HG03432 (cell line): ENCODE measurements around the gene TMPRSS15.

Experiments
- ATAC-seq: cut with Tn5 transposase; IDR thresholded peaks from one replicate; pipeline ENCODE4 v1.9.1; 2021; ENCODE audit warnings: mild to moderate bottlenecking, moderate library complexity; ENCODE audit not compliant: unreplicated experiment

TMPRSS15 gene

GRCh38 chr21:18248171-18248570 is 155.4 kb downstream of the TMPRSS15 start:
- no peak for ATAC-seq

GRCh38 chr21:18245464-18245967 is 158.1 kb downstream of the TMPRSS15 start:
- ATAC-seq: no peak

DNA sequence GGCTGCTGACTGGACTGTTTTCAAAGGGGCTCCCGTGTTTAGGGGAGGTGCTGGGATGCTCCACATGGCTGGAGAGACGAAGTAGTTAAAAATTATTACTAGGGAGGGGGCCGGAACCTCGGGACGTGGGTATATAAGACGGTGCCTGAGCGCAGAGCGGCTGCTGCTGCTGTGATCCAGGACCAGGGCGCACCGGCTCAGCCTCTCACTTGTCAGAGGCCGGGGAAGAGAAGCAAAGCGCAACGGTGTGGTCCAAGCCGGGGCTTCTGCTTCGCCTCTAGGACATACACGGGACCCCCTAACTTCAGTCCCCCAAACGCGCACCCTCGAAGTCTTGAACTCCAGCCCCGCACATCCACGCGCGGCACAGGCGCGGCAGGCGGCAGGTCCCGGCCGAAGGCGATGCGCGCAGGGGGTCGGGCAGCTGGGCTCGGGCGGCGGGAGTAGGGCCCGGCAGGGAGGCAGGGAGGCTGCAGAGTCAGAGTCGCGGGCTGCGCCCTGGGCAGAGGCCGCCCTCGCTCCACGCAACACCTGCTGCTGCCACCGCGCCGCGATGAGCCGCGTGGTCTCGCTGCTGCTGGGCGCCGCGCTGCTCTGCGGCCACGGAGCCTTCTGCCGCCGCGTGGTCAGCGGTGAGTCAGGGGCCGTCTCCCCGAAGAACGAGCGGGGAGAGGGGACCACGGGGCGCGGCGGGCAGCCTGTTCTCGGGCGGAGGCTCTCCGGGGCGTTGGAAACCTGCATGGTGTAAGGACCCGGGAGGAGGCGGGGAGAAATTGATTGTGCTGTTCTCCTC is 158.7 kb downstream of the TMPRSS15 start, which contains the start of gene CHODL:
CHODL (plus strand) TSS at position 163 of the 793 bp plus-strand sequence; CDS start at position 554, 391 bp downstream.
- ATAC-seq: no peak

DNA sequence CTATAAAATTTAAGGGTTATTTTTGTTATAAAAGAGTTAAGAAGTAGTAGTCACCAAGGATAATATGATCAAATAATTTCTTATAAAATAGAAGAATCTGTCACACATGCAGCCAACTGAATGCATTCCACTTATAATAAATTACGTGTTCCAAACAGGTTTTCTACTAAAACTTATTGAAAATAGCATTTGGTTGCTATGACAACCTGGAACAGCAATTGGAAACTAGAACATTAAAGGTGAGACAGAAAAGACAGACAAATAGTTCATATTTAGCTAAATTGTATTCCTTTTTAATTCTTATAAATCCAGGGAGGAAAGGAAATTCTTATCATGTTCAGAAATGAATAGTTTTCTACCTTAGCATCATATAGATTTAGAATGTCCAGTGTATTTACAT is 168.0 kb downstream of the TMPRSS15 start:
- ATAC-seq: no peak

DNA sequence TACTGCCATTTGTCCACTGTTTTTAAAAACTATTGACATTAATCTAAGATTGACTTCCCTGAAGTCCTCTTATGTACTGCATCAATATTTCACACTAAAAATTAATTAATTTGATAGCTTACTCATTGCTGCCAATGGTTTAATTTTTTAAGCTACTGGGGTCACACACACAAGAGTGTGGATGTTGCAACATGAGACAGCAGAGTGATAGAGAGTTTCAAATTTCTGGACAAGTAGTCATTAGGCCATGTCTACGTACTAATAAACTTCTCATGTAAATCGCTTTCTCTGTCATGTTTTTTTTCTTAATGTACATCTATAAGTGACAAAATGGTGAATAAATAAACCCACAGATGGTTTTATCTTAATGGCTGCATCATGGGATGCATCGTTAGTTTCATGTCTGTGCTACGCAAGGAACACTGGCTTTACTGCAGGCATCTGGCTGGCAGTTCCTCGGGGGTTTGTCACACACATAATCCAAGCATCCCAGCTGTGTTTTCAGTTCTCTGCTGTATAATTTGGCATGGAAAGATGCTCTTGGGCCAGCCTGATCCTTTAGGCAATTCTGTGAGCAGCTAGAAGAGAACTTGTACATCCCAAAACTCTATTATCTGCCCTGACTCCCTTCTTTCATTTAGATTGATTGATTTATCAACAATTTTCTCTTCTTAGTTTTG is 175.4 kb downstream of the TMPRSS15 start:
- ATAC-seq: no peak

- no peak for ATAC-seq
Observed at GRCh38 chr21:18222346-18222745, 181.2 kb downstream of the TMPRSS15 start.

DNA sequence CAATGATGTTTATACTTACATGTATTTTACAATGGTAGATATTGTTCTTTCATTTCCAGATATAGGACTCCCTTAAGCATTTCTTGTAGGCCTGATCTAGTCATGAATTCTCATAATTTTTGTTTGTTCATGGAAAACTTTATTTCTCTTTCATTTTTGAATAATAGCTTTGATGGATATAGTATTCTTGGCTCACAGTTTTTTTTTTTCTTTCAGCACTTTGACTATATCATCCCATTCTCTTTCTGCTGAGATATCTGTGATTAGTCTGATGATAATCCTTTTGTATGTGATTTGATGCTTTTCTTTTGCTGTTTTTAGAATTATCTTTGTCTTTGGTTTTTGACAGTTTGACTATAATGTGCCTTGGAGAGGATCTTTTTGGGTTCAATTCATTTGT is 183.1 kb downstream of the TMPRSS15 start:
- ATAC-seq: no peak
